Natural killer cell (primary cell): ENCODE results near the gene KRCC1. TPM values are rescaled to one million over a fixed set of nuclear protein-coding genes. Genes with fewer than 3 reads are reported as not detected.

Experiments
- ATAC-seq, 3 donors: fragments of 150-1000 bp in 2 of 3; fragments of 200-7000 bp in 1 of 3; cut with Tn5 transposase; 1 replicate in 1 of 3; 2 replicates in 2 of 3; pipeline ENCODE4 v1.10.0; 2021; ENCODE audit warnings: mild to moderate bottlenecking in 2 of 3, moderate library complexity in 2 of 3
- DNase-seq, 2 donors: peaks; one replicate each; pipeline versions ENCODE4 v3.0.0 to v3.0.0-alpha.2; 2013 to 2021; ENCODE audit warnings: mixed read lengths in 1 of 2
- H3K27ac ChIP-seq: one replicate; pipeline ENCODE4 v1.5.1; 2013; ENCODE audit warnings: mild to moderate bottlenecking, low read length
- H3K27me3 ChIP-seq: one replicate; pipeline ENCODE4 v1.6.1; 2013; ENCODE audit warnings: low read length; ENCODE audit not compliant: control insufficient read depth, insufficient read depth
- H3K36me3 ChIP-seq: one replicate; pipeline ENCODE4 v1.6.1; 2013; ENCODE audit warnings: low read length; ENCODE audit not compliant: control insufficient read depth, insufficient read depth
- H3K4me1 ChIP-seq: one replicate; pipeline ENCODE4 v1.6.1; 2013; ENCODE audit warnings: low read length; ENCODE audit not compliant: control insufficient read depth, insufficient read depth
- H3K4me3 ChIP-seq: one replicate; pipeline ENCODE4 v1.5.1; 2013; ENCODE audit warnings: low read length
- H3K9me3 ChIP-seq: one replicate; pipeline ENCODE4 v1.6.1; 2013; ENCODE audit warnings: low read length; ENCODE audit not compliant: control insufficient read depth, insufficient read depth
- H3K27ac Mint-ChIP-seq, 2 donors: one replicate each; pipeline ENCODE4 v1.8.0; 2022; ENCODE audit warnings: mild to moderate bottlenecking in 2 of 2, mixed read lengths in 2 of 2, moderate library complexity in 1 of 2
- H3K27me3 Mint-ChIP-seq, 2 donors: one replicate each; pipeline ENCODE4 v1.8.0; 2022; ENCODE audit warnings: low read depth in 2 of 2, mixed read lengths in 2 of 2
- H3K36me3 Mint-ChIP-seq: one replicate; pipeline ENCODE4 v1.8.0; 2022; ENCODE audit warnings: mixed read lengths
- H3K4me1 Mint-ChIP-seq, 2 donors: one replicate each; pipeline ENCODE4 v1.8.0; 2022; ENCODE audit warnings: mixed read lengths in 2 of 2
- H3K4me3 Mint-ChIP-seq: one replicate; pipeline ENCODE4 v1.8.0; 2022; ENCODE audit warnings: mild to moderate bottlenecking, moderate library complexity, mixed read lengths
- H3K9me3 Mint-ChIP-seq, 2 donors: one replicate each; pipeline ENCODE4 v1.8.0; 2022; ENCODE audit warnings: mixed read lengths in 2 of 2
- CTCF ChIP-seq: fragments of 200-600 bp; IDR thresholded peaks from one replicate; pipeline ENCODE4 v1.8.0; 2022; ENCODE audit warnings: antibody characterized with exemption
- WGBS: methylation state at CpG from one replicate; pipeline ENCODE4 v1.1.7; 2013; ENCODE audit warnings: missing lambda C conversion rate; ENCODE audit not compliant: insufficient coverage; 5-methylcytosine and 5-hydroxymethylcytosine counted together
- intact Hi-C: fragments of 100-400 bp; cut with micrococcal nuclease; formaldehyde crosslinking; loops from one replicate; pipeline ENCODE4 v1.14.2; 2022
- total RNA-seq, 4 donors: library from RNA; stranded (reverse); fragments of 120-200 nt in 1 of 4; gene quantifications; one replicate each; pipeline versions ENCODE4 v1.2.3 to v1.2.4, GENCODE V29; 2013 to 2022

The KRCC1 gene
- total RNA-seq, 3 donors from 2014 or later (not counting 1 experiment from before 2014, with no cell fraction given): 9.0 to 17.0 (median 10.5) TPM

GRCh38 chr2:88066543-88066942 lies 11.0 kb upstream of the KRCC1 start:
- no peaks in the 10 kb centered on the region for H3K4me1 ChIP-seq
- no peaks in the 10 kb centered on the region for H3K9me3 ChIP-seq
- Mint-ChIP-seq H3K36me3 (no peaks in the 10 kb centered on the region), H3K27ac (no peak overlapping the region), H3K4me1 (no peaks in the 10 kb centered on the region), H3K27me3 (peaks cover 0 to 3% of the 10 kb centered on the region in 2 donors), H3K9me3 (no peaks in the 10 kb centered on the region), H3K4me3 (no peak overlapping the region)
- no peak for ATAC-seq
- 88% methylated on average over 3 of the region's 4 CpGs for WGBS
- H3K27ac ChIP-seq: no peak overlapping the region
- no peaks in the 10 kb centered on the region for H3K36me3 ChIP-seq
- intact Hi-C loops: no loop called here
- H3K4me3 ChIP-seq: no peak overlapping the region
- no peak for DNase-seq
- TF ChIP-seq CTCF: no peak
- no peaks in the 10 kb centered on the region for H3K27me3 ChIP-seq

GRCh38 chr2:88061295-88061694 lies 5.7 kb upstream of the KRCC1 start:
- no peak overlapping the region for H3K27ac Mint-ChIP-seq
- Histone ChIP-seq H3K4me1 (no peaks in the 10 kb centered on the region), H3K27ac (no peak overlapping the region), H3K4me3 (no peak overlapping the region), H3K27me3 (no peaks in the 10 kb centered on the region), H3K36me3 (no peaks in the 10 kb centered on the region), H3K9me3 (no peaks in the 10 kb centered on the region)
- H3K36me3 Mint-ChIP-seq: no peaks in the 10 kb centered on the region
- H3K4me3 Mint-ChIP-seq: no peak overlapping the region
- no peak for ATAC-seq
- no peaks in the 10 kb centered on the region for H3K9me3 Mint-ChIP-seq
- no peak for TF ChIP-seq CTCF
- DNase-seq: no peak
- intact Hi-C loops: no loop called here
- H3K27me3 Mint-ChIP-seq: no peaks in the 10 kb centered on the region
- WGBS: 96% methylated on average over 3 of the region's 3 CpGs
- H3K4me1 Mint-ChIP-seq: peaks cover 0 to under 1% of the 10 kb centered on the region in 2 donors

- Histone ChIP-seq H3K27me3 (no peaks in the 10 kb centered on the region), H3K27ac (no peak overlapping the region), H3K36me3 (no peaks in the 10 kb centered on the region), H3K4me1 (peaks cover 4% of the 10 kb centered on the region), H3K9me3 (no peaks in the 10 kb centered on the region), H3K4me3 (no peak overlapping the region)
- Mint-ChIP-seq H3K4me3 (no peak overlapping the region), H3K4me1 (peaks cover 4 to 5% of the 10 kb centered on the region in 2 donors), H3K27me3 (no peaks in the 10 kb centered on the region), H3K36me3 (no peaks in the 10 kb centered on the region), H3K9me3 (no peaks in the 10 kb centered on the region), H3K27ac (no peak overlapping the region)
- ATAC-seq: no peak
- no peak for DNase-seq
- no peak for TF ChIP-seq CTCF
- intact Hi-C loops: loop anchor here (1.0 kb wide), 1 partner anchor 99 kb away; no protein-coding TSS in a partner anchor
- 100% methylated on average over 1 of the region's 2 CpGs for WGBS
These were observed 5.3 kb upstream of the KRCC1 start for GRCh38 chr2:88060907-88061275.
